GM18520 (cell line): Measurements from ENCODE around the gene PARS2.

Source experiments
- ATAC-seq: cut with Tn5 transposase; IDR thresholded peaks from one replicate; pipeline ENCODE4 v1.9.1; 2021; ENCODE audit not compliant: unreplicated experiment

The PARS2 gene

DNA sequence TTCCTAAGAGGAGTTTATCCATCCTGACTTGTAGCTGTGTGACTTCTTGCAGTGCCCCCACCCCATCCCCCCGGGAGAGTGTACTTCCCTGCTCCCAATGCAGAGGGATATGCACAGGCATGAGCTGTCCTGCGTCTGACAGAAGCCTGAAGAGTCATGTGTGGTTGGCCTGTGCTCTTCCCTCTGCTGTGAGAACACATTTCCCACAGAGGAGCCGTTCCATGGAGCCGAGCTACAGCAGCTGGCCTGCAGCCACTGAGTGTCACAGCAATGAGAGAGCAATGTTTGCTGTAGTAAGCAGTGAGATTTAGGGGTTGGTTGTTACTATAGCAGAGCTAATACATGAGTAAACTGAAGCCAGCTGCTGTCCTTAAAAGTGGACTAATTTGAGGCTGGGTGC lies 22.0 kb downstream of the PARS2 start:
- ATAC-seq: no peak

DNA sequence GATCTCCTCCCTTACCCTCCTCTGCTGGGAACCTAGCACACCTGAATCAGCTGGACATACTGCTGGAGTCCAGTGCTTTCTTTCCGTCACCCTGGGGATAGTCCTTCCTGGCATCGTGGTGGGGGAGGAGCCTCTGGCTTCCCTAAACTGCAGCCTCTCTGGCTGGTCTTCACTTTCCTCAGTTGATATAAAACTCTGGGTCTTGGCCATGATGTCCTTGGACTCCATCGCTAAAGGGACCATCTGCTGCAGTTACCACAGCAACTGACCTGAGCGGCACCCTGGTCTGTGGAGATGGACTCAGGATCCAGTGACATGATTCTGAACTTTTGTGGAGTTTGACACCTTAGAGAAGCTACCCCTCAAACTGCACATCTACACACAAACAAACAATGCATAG lies 22.8 kb downstream of the PARS2 start:
- no peak for ATAC-seq

DNA sequence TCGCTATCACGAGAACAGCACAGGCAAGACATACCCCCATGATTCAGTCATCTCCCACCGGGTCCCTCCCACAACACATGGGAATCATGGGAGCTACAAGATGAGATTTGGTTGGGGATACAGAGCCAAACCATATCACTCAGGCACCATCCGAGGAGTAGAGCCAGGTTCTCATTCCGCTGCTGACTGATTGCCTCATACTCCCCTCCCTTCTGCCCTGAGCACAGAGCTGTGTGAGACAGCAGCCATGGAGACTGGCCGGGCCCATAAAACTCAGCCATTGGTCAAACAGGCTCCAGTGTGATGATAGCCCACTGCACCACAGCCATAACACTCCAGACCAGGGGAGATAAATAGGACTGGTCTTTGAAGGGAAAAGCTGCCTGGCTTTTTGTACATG lies 26.1 kb downstream of the PARS2 start:
- no peak for ATAC-seq

DNA sequence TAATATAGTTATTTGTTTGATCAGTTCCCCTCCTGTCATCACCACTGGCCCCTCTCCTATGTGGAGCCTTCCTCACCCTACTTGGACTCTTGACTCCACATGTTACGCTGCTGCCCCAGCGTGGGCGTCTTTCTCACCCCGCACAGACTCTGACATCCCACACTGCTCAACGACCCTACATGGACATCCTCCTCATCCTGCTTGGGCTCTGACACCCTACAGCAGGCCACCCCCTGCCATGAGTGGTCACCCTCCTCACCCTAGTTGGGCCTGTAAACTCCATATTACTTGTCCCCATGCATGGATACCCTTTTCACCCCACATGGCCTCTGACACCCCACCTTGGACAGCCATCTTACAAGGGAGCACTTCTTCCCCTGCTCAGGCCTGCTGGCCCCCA lies 27.6 kb downstream of the PARS2 start:
- no peak for ATAC-seq

DNA sequence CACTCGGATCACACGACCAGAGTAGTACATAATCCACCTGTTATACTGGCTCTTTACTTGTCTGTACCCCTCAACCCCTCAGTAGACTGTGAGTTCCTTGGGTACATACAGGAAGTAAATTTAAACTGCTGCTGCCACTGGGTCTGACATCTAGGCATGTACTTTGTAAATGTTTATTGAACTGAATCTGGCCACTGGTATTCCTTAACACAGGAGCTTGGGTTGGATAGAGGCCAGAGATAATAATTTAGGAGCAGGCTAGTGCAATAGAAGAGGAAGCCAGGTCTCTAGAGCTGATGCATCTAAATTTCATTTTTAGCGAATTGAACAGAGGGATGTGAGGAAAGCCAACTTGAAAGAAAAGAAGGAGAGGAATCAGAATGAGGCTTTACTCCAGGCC lies 36.3 kb downstream of the PARS2 start:
- ATAC-seq: no peak

DNA sequence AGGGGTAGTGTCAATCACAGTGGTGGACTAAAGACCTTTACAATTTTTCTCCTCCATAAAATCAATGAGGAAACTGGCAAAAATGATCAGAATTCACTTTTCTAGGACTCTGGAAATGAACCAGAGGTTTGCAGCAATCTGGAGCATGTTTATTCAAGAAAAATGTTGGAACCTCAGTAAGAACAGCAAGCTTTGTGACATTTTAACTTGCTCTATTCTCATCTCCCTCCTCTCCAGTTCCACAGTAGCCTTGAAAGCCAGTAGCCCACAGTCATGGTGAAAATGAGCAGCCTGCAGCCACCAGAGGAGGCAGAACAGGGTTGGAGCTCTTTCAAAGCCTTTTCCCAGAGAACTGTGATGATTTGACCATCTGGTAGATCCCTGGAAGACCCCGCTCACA lies 39.6 kb downstream of the PARS2 start:
- no peak for ATAC-seq

DNA sequence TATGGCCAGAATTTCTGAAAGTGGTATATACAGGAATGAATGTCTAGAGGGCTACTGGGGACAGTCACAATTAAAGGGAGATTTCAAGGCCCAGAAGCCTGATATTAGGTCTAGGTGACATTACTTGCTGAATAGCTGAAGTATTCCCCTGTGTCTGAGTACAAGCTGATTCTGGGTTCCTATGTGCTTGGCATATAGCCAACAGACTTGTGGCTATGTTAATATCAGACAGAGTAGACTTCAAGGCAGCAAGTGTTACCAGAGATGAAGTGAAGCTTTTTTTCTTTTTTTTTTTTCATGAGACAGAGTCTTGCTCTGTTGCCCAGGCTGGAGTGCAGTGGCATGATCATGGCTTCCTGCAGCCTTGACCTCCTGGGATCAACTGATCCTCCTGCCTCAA lies 40.3 kb downstream of the PARS2 start:
- no peak for ATAC-seq

DNA sequence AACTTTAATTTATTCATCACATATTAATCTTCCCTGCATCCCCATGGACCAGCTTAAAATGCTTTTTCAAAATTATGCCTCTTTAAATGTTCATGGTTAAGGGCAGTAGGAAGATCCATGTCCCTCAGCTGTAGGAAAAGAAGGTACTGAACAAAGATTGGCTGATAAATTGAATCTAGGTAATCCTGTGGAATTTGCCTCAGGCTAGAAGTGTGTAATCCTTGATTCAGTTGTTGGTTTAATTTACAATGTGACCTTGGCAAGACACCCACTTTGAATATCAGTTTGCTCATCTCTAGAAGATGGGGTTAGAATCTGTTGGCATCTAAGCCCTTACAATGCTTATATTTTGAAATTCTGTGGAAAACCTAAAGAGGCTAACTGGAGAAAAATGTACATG lies 42.6 kb downstream of the PARS2 start:
- ATAC-seq: no peak

DNA sequence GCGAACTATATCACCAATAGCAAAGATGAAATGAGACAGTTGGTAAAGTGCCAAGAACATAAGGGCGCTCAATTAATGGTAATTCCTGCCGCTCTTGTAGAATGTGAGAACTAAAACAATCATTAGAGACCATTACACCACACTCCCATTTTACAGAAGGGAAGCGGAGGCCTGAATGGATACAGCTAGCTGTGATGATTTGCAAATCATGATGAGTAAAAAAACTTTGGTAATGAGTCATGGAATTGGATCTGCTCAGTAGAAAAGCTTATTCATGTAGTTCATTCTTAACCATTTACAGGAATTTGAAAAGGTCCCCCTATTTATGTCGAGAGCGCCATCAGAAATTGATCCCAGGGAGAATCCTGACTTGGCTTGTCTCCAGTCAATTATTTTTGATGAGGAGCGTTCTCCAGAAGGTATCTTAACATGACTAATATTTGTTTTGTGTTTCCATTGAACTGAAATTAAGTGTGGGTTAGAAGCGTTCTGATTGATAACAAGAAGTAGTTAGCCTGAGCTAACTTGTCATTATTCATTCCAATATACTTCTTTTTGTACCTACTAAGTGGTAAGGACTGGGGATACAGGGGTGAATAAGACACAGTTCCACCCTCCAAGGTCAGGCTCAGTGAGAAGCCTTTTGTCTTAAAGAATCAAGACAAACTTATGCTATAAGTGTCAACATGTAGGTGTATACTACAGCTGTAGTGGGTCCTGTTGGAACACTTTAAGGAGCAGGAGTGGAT lies 47.9 kb downstream of the PARS2 start:
- no peak for ATAC-seq

DNA sequence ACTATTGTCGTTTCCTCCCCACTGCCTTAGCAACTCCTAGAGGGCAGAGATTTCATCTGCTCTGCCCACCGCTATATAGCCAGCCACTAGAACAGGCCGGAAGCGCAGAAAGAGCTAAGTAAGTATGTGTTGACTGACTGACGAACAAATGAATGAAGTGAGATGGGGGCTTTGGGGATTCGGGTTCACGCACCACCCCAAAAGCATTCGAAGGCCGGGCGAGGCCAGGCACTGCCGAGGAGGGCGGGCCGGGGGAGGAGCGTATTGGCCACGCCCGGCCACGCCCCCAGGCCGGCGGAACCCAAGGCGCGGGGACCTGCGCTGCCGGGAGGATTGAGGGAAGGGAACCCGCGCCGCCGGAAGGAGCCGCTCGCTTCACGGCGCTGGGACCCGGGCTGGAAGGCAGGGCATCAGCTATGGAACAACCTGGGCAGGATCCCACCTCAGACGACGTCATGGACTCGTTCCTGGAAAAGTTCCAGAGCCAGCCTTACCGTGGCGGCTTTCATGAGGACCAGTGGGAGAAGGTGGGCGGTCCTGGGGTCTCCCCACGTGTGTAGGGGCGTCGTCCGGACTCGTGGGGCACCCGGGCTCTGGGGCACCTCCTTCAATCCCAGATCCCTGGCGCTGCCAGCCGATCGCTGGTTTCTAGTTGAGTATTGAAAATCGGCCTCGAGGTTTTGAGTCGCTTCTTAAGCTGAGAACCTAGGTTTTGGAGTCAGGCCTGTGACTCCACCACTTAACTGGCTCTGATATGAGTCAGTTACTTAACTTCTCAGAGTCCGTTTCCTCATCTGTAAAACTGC lies 48.6 kb downstream of the PARS2 start, which contains the start of gene TTC4:
TTC4 (plus strand) TSS at position 369 of the 806 bp plus-strand sequence; CDS start at position 417, 48 bp downstream.
- ATAC-seq: peak; percentile 93

DNA sequence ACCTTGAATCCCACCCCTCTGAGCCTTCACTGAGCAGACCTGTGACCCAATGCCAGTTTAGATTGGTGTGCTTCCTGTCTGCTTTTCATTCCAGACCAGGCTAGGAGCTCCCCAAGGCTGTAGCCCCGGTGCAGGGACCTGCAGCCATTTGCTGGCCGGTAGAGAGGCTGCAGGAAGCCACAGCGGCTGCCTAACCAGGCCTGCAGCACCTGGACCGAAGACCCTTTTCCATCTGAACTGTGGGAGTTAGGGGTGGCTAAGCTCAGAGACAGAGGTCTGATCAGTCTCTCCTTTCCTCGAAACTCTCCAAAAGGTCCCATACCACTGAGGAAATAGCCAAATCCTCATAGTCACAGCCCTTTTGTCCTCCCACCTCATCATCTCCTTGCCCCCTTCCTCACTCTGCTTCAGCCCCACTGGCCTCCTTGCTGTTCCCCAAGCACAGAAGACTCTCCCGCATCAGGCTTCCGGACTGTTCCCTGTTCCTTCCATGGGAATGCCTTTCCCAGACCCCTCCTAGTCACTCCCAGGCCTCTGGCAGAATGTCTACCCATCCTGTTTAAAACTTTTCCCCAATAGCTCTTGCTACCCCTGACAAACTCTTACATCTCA lies 49.3 kb downstream of the PARS2 start:
- no peak for ATAC-seq

DNA sequence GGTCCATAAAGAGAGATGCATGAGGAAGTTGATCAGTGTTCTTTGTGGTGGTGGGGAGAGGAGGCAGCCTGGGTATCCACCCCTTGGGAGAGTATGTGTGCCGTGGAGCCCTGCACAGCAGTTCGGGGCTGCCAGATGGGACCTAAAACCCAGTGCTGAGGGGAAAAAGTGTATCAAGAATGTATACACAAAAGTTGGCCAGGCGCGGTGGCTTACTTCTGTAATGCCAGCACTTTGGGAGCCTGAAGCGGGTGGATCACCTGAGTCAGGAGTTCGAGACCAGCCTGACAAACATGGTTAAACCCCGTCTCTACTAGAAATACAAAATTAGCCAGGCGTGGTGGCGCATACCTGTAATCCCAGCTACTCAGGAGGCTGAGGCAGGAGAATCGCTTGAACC lies 52.8 kb downstream of the PARS2 start:
- no peak for ATAC-seq

DNA sequence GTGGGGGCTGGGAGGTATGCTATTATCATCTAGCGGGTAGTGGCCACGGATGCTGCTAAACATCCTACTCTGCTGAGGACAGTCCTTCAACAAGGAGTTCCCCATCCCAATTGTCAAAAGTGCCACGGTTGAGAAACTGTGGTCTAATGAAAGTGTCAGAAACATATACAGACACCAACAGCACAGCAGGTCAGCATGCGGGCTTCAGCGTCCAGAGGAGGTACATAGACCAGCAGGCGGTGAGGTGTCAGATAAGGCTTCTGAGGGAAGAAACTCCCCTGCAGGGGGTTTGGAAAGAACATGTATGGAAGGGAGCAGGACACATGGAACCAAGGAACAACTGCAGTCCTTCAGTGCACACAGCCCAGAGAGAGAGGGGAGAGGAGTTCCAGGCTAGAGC lies 53.5 kb downstream of the PARS2 start:
- no peak for ATAC-seq

DNA sequence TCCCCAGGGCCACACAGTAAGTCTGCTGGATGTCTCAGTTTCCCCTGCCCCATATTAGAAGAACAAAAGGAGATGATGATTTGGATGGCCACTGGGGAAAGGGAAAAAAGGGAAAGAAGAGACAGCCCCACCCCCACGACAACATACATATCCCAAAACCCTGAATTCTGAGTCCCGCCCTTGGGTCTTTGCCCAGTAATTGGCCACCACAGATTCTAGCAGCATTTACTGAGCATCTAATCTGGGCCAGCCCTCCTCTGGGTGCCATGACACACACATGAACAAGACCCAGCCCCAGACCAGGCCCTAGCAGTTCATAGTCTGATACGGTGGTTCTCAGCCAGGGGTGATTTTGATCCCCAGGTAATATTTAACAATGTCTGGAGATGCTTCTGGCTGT lies 53.9 kb downstream of the PARS2 start:
- no peak for ATAC-seq

DNA sequence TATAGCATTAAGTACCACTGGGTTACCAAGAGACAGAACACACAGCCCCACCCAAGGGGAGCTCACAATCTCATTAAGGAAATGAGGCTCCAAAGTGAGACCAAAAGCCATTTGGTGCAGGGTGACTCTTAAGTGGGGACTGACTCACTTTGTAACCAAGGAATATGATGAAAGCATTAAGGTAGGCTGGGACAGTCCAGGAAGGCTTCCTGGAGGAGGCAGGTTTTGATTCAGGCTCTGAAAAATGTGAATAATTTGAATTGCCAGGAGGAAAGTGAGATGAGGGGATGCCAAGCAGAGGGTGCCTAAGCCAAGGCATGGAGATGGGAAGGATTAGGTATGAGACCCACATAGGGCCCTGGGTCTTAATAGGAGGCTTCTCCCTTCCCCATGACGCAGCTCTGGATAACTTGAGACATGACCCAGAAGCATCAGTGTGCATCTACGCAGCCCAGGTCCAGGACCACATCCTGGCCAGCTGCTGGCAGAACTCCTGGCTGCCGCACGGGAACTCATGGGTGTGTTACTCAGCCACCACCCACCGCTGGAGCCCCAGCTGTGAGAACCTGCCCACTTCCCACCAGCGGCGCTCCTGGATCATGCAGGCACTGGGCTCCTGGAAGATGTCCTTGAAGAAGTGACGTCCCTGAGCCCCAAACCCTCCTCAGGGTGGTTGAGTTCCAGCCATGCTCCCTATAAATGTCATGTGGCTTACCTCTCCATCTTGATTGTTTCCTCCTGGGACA lies 54.6 kb downstream of the PARS2 start:
- ATAC-seq: no peak

DNA sequence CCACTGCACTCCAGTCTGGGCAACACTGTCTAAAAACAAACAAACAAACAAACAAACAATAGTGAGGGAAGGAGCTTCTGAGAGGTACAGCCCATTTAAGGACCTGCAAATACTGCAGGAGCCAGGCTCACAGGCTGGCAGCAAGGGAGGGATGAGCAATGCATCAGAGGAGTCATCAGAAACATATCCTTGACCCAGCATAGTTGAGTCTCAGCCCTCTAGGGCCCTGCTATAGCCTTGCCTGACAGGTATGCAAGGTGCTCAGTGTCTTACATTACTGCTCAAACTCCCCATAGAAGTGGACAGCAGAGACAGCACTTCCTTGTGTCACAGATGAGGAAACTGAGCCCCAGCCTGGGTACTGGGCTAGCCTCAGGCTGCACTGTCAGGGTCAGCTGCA lies 55.9 kb downstream of the PARS2 start:
- no peak for ATAC-seq
